SU-DHL-6 (cell line): ENCODE measurements around the gene CHD9NB.

Experiments
- H2AFZ ChIP-seq: fragments of 200-600 bp; sonication (generic); 2 replicates; pipeline ENCODE4 v1.6.1; 2014; ENCODE audit warnings: low read depth, mild to moderate bottlenecking, moderate library complexity, mixed read lengths, antibody characterized with exemption, low read length; ENCODE audit not compliant: severe bottlenecking
- H3F3A ChIP-seq: fragments of 200-600 bp; shearing (Covaris generic); 2 replicates; pipeline ENCODE4 v1.6.0; 2016; ENCODE audit warnings: antibody characterized with exemption, mild to moderate bottlenecking; ENCODE audit not compliant: insufficient read depth
- H3K27ac ChIP-seq: fragments of 200-600 bp; sonication (generic); 2 replicates; pipeline ENCODE4 v1.5.1; 2016; ENCODE audit warnings: low read depth, mild to moderate bottlenecking, low read length, moderate library complexity, mixed read lengths
- H3K27me3 ChIP-seq: fragments of 200-600 bp; sonication (generic), shearing (Covaris generic); 2 replicates; pipeline ENCODE4 v1.6.0; 2014; ENCODE audit warnings: mild to moderate bottlenecking, low read length
- H3K36me3 ChIP-seq: fragments of 200-600 bp; sonication (generic); 2 replicates; pipeline ENCODE4 v1.6.1; 2014; ENCODE audit warnings: mild to moderate bottlenecking, low read length, mixed read lengths
- H3K4me2 ChIP-seq: fragments of 300-600, 200-600 bp; shearing (Covaris generic), sonication (generic); 2 replicates; pipeline ENCODE4 v1.6.0; 2014; ENCODE audit warnings: low read length, low read depth, mild to moderate bottlenecking; ENCODE audit not compliant: poor library complexity, severe bottlenecking
- H3K4me3 ChIP-seq: fragments of 200-600 bp; sonication (generic); 2 replicates; pipeline ENCODE4 v1.5.1; 2014; ENCODE audit warnings: antibody characterized with exemption, low read length, mild to moderate bottlenecking, mixed read lengths; ENCODE audit not compliant: insufficient read depth, poor library complexity, severe bottlenecking
- H3K79me2 ChIP-seq: fragments of 200-600 bp; sonication (generic); 2 replicates; pipeline ENCODE4 v1.6.1; 2014; ENCODE audit warnings: mild to moderate bottlenecking, low read length, moderate library complexity; ENCODE audit not compliant: insufficient read depth
- H3K9ac ChIP-seq: fragments of 200-600 bp; sonication (generic); 2 replicates; pipeline ENCODE4 v1.7.0; 2014; ENCODE audit warnings: mild to moderate bottlenecking, low read length
- H3K9me2 ChIP-seq: fragments of 200-600 bp; sonication (generic); replicated peaks from 2 replicates; pipeline ENCODE4 v1.6.1; 2014; ENCODE audit warnings: low read length; ENCODE audit not compliant: insufficient read depth
- H3K9me3 ChIP-seq: fragments of 200-600 bp; sonication (generic); 2 replicates; pipeline ENCODE4 v1.6.1; 2014; ENCODE audit warnings: low read length, mixed read lengths; ENCODE audit not compliant: insufficient read depth
- H4K20me1 ChIP-seq: fragments of 200-600 bp; sonication (generic); 2 replicates; pipeline ENCODE4 v1.6.1; 2014; ENCODE audit warnings: low read depth, mild to moderate bottlenecking, antibody characterized with exemption, low read length, moderate library complexity, mixed read lengths
- EZH2phosphoT487 ChIP-seq: fragments of 200-600 bp; sonication (generic), shearing (Covaris generic); conservative IDR thresholded peaks from 2 replicates; pipeline ENCODE4 v1.6.1; 2018; ENCODE audit warnings: mild to moderate bottlenecking, antibody characterized with exemption, low read length, moderate library complexity, mixed read lengths
- TF ChIP-seq, protein P1 (sequence below): fragments of 200-600 bp; sonication (generic); IDR thresholded peaks from one replicate; pipeline ENCODE4 v1.5.1; 2017; ENCODE audit warnings: antibody characterized with exemption, mild to moderate bottlenecking, low read length, moderate library complexity; ENCODE audit not compliant: insufficient read depth, poor library complexity, severe bottlenecking

The CHD9NB gene

DNA sequence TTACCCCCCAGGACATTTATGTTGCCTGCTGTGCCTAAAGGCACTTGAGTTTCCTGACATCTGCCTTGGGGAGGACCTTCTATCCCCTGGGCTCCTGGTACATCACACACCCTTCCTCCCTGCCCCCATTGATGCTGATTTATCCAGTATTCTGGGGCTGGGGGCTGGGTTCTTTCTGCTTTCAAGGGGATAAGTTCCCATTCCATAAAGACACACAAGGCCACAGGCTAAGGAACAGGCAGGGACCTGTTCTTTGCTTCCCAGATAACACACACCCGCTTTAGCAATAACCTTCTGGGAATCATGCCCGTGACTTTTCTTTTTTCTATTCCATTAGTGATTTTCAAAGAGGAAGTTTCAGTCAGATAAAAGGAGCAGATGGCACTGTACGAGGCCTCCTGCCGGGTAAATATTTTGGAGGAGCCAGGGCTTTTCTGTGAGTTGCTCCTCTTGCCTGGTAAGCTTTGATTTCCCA, 32.7 kb upstream of the CHD9NB start:
- H3K9me2 ChIP-seq: no peaks in the 10 kb centered on the region
- H3F3A ChIP-seq: no peaks in the 10 kb centered on the region
- H2AFZ ChIP-seq: no peak overlapping the region
- no peak overlapping the region for H3K27ac ChIP-seq
- peaks cover 19% of the 10 kb centered on the region for H3K79me2 ChIP-seq
- TF ChIP-seq EZH2phosphoT487: no peak
- TF ChIP-seq, protein P1, sequence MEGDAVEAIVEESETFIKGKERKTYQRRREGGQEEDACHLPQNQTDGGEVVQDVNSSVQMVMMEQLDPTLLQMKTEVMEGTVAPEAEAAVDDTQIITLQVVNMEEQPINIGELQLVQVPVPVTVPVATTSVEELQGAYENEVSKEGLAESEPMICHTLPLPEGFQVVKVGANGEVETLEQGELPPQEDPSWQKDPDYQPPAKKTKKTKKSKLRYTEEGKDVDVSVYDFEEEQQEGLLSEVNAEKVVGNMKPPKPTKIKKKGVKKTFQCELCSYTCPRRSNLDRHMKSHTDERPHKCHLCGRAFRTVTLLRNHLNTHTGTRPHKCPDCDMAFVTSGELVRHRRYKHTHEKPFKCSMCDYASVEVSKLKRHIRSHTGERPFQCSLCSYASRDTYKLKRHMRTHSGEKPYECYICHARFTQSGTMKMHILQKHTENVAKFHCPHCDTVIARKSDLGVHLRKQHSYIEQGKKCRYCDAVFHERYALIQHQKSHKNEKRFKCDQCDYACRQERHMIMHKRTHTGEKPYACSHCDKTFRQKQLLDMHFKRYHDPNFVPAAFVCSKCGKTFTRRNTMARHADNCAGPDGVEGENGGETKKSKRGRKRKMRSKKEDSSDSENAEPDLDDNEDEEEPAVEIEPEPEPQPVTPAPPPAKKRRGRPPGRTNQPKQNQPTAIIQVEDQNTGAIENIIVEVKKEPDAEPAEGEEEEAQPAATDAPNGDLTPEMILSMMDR: no peak
- no peak overlapping the region for H3K9ac ChIP-seq
- H4K20me1 ChIP-seq: no peaks in the 10 kb centered on the region; the same call in 1 of the 2 replicates
- H3K4me2 ChIP-seq: no peak overlapping the region
- H3K27me3 ChIP-seq: no peaks in the 10 kb centered on the region
- no peaks in the 10 kb centered on the region for H3K36me3 ChIP-seq
- H3K9me3 ChIP-seq: no peaks in the 10 kb centered on the region
- no peak overlapping the region for H3K4me3 ChIP-seq

DNA sequence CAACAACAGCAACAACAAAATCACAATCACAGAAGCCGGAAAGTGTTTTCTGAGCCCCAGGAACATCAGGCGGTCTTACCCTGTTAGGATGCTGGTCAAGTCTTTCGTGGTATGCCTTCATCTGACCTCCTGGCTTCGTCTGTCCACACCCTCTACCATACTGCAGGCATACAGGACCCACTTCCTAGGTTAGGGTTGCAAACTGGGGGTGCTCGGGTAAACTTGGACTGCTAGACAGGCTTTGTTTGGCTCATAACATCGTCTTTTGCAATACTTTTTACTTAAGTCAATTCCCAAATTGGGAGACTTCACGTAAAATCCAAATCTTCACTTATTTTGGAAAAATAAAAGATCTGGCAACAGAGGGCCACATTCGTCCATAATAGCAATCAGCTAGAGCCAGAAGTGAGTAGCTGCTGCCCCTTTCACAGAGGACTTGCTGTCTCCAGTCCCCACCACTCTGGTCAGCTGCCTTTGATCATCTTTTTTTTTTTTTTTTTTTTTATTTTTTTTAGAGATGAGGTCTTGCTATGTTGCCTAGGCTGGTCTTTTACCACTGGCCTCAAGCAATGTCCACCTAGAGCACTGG, 32.1 kb upstream of the CHD9NB start:
- H3K79me2 ChIP-seq: peaks cover 24% of the 10 kb centered on the region

DNA sequence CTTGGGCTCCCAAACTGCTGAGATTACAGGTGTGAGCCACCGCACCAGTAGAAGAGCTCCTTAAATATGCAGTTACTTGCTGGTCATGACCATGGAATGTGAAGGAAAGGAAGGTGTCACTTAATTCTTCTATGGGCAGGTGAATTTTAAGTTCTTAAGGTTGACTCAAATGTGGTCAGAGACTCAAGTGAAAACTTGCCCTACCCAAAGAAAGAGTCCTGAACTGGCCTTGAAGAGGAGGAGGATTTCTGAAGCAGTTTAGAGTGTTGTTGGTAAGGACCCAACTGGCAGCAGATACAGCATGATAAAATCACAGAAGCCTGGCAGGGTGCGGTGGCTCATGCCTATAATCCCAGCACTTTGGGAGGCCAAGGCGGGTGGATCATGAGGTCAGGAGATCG, 31.4 kb upstream of the CHD9NB start:
- H3K79me2 ChIP-seq: peaks cover 31% of the 10 kb centered on the region
- H3K4me2 ChIP-seq: no peak overlapping the region
- H3K27me3 ChIP-seq: no peaks in the 10 kb centered on the region
- H3F3A ChIP-seq: no peaks in the 10 kb centered on the region
- no peaks in the 10 kb centered on the region for H3K36me3 ChIP-seq
- H3K9me2 ChIP-seq: no peaks in the 10 kb centered on the region
- H3K4me3 ChIP-seq: no peak overlapping the region
- H3K27ac ChIP-seq: no peak overlapping the region
- no peaks in the 10 kb centered on the region; the same call in 1 of the 2 replicates for H4K20me1 ChIP-seq
- TF ChIP-seq EZH2phosphoT487: no peak
- TF ChIP-seq, protein P1: no peak
- no peaks in the 10 kb centered on the region for H3K9me3 ChIP-seq
- H3K9ac ChIP-seq: no peak overlapping the region
- H2AFZ ChIP-seq: no peak overlapping the region

More for the DNA sequence above, 32.1 kb upstream of the CHD9NB start:
- H3K9me2 ChIP-seq: no peaks in the 10 kb centered on the region
- H3K9me3 ChIP-seq: no peaks in the 10 kb centered on the region
- H3K4me2 ChIP-seq: no peak overlapping the region
- no peak overlapping the region for H2AFZ ChIP-seq
- H3K36me3 ChIP-seq: no peaks in the 10 kb centered on the region
- no peaks in the 10 kb centered on the region for H3K27me3 ChIP-seq
- no peak overlapping the region for H3K4me3 ChIP-seq
- H3K9ac ChIP-seq: no peak overlapping the region
- no peaks in the 10 kb centered on the region for H3F3A ChIP-seq
- TF ChIP-seq, protein P1: no peak
- no peak for TF ChIP-seq EZH2phosphoT487
- no peaks in the 10 kb centered on the region; the same call in 1 of the 2 replicates for H4K20me1 ChIP-seq
- H3K27ac ChIP-seq: no peak overlapping the region
